Measurements from ENCODE around the gene SGIP1. TPM values are rescaled to one million over a fixed set of nuclear protein-coding genes. Genes with fewer than 3 reads are reported as not detected.
"Not testable (repeated sequence)": the region's sequence is repeated elsewhere in the genome, so short reads cannot be mapped to it uniquely, and the experiment has no call there.

Gene SGIP1
- total RNA-seq, 1 donor from 2014 or later = 4.2 TPM

- H3K27me3 Mint-ChIP-seq (ENCODE audit: insufficient read depth, low read depth) = no peaks in the 10 kb centered on the region
- Histone ChIP-seq H3K4me2 (no peak overlapping the region), H3K4me3 (no peak overlapping the region), H3K79me2 (ENCODE audit: low read depth) (no peaks in the 10 kb centered on the region), H3F3A (ENCODE audit: low read depth) (no peaks in the 10 kb centered on the region), H3K9me3 (ENCODE audit: low read depth) (no peaks in the 10 kb centered on the region), H3K4me1 (no peaks in the 10 kb centered on the region), H3K27ac (no peak overlapping the region), H2AFZ (replicated peaks) (no peak overlapping the region), H3K27me3 (no peaks in the 10 kb centered on the region), H3K9ac (no peak overlapping the region), H4K20me1 (ENCODE audit: low read depth) (no peaks in the 10 kb centered on the region), H3K36me3 (no peaks in the 10 kb centered on the region)
- H3K4me3 Mint-ChIP-seq = no peak overlapping the region
- DNase-seq (ENCODE audit: low spot score) = no peak
- H3K9me3 Mint-ChIP-seq = no peaks in the 10 kb centered on the region
- H3K36me3 Mint-ChIP-seq = no peaks in the 10 kb centered on the region
- H3K4me1 Mint-ChIP-seq = no peaks in the 10 kb centered on the region
- H3K27ac Mint-ChIP-seq = no peak overlapping the region
- TF ChIP-seq CTCF (IDR thresholded peaks at IDR 0.05) (no peak), EZH2 (IDR thresholded peaks at IDR 0.05) (no peak), EZH2phosphoT487 (IDR thresholded peaks at IDR 0.05) (no peak)
Observed at GRCh38 chr1:66787641-66788040, 253.7 kb downstream of the SGIP1 start.

GRCh38 chr1:66788231-66788939 lies 254.4 kb downstream of the SGIP1 start:
- no peaks in the 10 kb centered on the region for H3F3A ChIP-seq (ENCODE audit: low read depth)
- H2AFZ ChIP-seq (replicated peaks) = no peak overlapping the region
- H3K4me2 ChIP-seq = no peak overlapping the region
- no peaks in the 10 kb centered on the region for H3K4me1 Mint-ChIP-seq
- DNase-seq (ENCODE audit: low spot score) = no peak
- H3K27ac ChIP-seq = no peak overlapping the region
- H3K9ac ChIP-seq = no peak overlapping the region
- no peak for TF ChIP-seq EZH2phosphoT487 (IDR thresholded peaks at IDR 0.05)
- H3K36me3 ChIP-seq = no peaks in the 10 kb centered on the region
- no peak overlapping the region for H3K4me3 ChIP-seq
- H3K4me3 Mint-ChIP-seq = no peak overlapping the region
- no peaks in the 10 kb centered on the region for H3K36me3 Mint-ChIP-seq
- H3K27me3 ChIP-seq = no peaks in the 10 kb centered on the region
- no peaks in the 10 kb centered on the region for H3K79me2 ChIP-seq (ENCODE audit: low read depth)
- H3K27me3 Mint-ChIP-seq (ENCODE audit: insufficient read depth, low read depth) = no peaks in the 10 kb centered on the region
- H3K27ac Mint-ChIP-seq = no peak overlapping the region
- no peaks in the 10 kb centered on the region for H3K9me3 ChIP-seq (ENCODE audit: low read depth)
- H3K4me1 ChIP-seq = no peaks in the 10 kb centered on the region
- no peaks in the 10 kb centered on the region for H4K20me1 ChIP-seq (ENCODE audit: low read depth)
- H3K9me3 Mint-ChIP-seq = no peaks in the 10 kb centered on the region

GRCh38 chr1:66791621-66792610 lies 258.0 kb downstream of the SGIP1 start:
- H3K79me2 ChIP-seq (ENCODE audit: low read depth) = no peaks in the 10 kb centered on the region
- H3K4me1 ChIP-seq = no peaks in the 10 kb centered on the region
- TF ChIP-seq EZH2phosphoT487 (IDR thresholded peaks at IDR 0.05) (no peak), CTCF (IDR thresholded peaks at IDR 0.05) (no peak), EZH2 (IDR thresholded peaks at IDR 0.05) (no peak)
- H3K27me3 ChIP-seq = no peaks in the 10 kb centered on the region
- no peaks in the 10 kb centered on the region for H3K36me3 ChIP-seq
- H3K9ac ChIP-seq = no peak overlapping the region
- H2AFZ ChIP-seq (replicated peaks) = peak overlapping the region; percentile 6
- H3K27ac ChIP-seq = no peak overlapping the region
- Mint-ChIP-seq H3K4me1 (no peaks in the 10 kb centered on the region), H3K27me3 (ENCODE audit: insufficient read depth, low read depth) (no peaks in the 10 kb centered on the region), H3K4me3 (no peak overlapping the region), H3K27ac (no peak overlapping the region), H3K9me3 (no peaks in the 10 kb centered on the region), H3K36me3 (no peaks in the 10 kb centered on the region)
- H4K20me1 ChIP-seq (ENCODE audit: low read depth) = no peaks in the 10 kb centered on the region
- H3K4me2 ChIP-seq = no peak overlapping the region
- no peak overlapping the region for H3K4me3 ChIP-seq
- DNase-seq (ENCODE audit: low spot score) = no peak
- no peaks in the 10 kb centered on the region for H3F3A ChIP-seq (ENCODE audit: low read depth)
- H3K9me3 ChIP-seq (ENCODE audit: low read depth) = no peaks in the 10 kb centered on the region

GRCh38 chr1:66795839-66796238 lies 261.9 kb downstream of the SGIP1 start:
- H3K27ac Mint-ChIP-seq; H3K9me3 Mint-ChIP-seq; H2AFZ ChIP-seq (replicated peaks); H3K27me3 Mint-ChIP-seq (ENCODE audit: insufficient read depth, low read depth); H3K4me3 Mint-ChIP-seq; H3K4me1 ChIP-seq; H3K27ac ChIP-seq; H3K4me1 Mint-ChIP-seq; H3K27me3 ChIP-seq; H3F3A ChIP-seq (ENCODE audit: low read depth); H3K79me2 ChIP-seq (ENCODE audit: low read depth); DNase-seq (ENCODE audit: low spot score); H3K9me3 ChIP-seq (ENCODE audit: low read depth); H4K20me1 ChIP-seq (ENCODE audit: low read depth); H3K36me3 Mint-ChIP-seq; H3K9ac ChIP-seq; H3K4me2 ChIP-seq; H3K36me3 ChIP-seq; H3K4me3 ChIP-seq: not testable (repeated sequence)

Small RNA genes within 50 kb of the gene (microRNA-seq; reads per million reads assigned to microRNA genes)
- gene MIR3117 = 1.5 reads per million

Small RNA genes within 50 kb of the gene (small RNA-seq; reads per million reads assigned to genes)
- gene MIR3117 = not detected

Other genes starting within 250 kb of the SGIP1 start
- gene DYNLT5, start 218.3 kb downstream of the SGIP1 start, total RNA-seq (ENCODE audit: low replicate concordance) = 0.22 TPM in 1 of 2 replicates, not detected in the other

Data from neural progenitor cell (in vitro differentiated cells).